Measurements from ENCODE around the gene SOX11.
"Not testable (repeated sequence)": the region's sequence is repeated elsewhere in the genome, so short reads cannot be mapped to it uniquely, and the experiment has no call there.

Gene SOX11

GRCh38 chr2:5691985-5692529, at the start of gene SOX11:
TSS of gene SOX11 (plus strand) at chr2:5692384. CDS start at chr2:5692722, 338 bp downstream.
- DNase-seq = peak in 2 of 3 donors; percentile 4 to 15

- DNase-seq = not testable (repeated sequence)
These were observed 39.5 kb upstream of the SOX11 start for GRCh38 chr2:5652734-5653133.

GRCh38 chr2:5653756-5654155, 38.4 kb upstream of the SOX11 start:
- DNase-seq = not testable (repeated sequence)

- DNase-seq = no peak
These were observed 35.0 kb upstream of the SOX11 start for GRCh38 chr2:5657231-5657630.

GRCh38 chr2:5660591-5660990, 31.6 kb upstream of the SOX11 start:
- no peak for DNase-seq

- DNase-seq = no peak
These were observed 30.8 kb upstream of the SOX11 start for GRCh38 chr2:5661362-5661761.

- no peak for DNase-seq
These were observed 27.9 kb upstream of the SOX11 start for GRCh38 chr2:5664278-5664681.

GRCh38 chr2:5665066-5665465, 27.1 kb upstream of the SOX11 start:
- DNase-seq = no peak

GRCh38 chr2:5666798-5667197, 25.4 kb upstream of the SOX11 start:
- DNase-seq = no peak

- not testable (repeated sequence) for DNase-seq
These were observed 24.5 kb upstream of the SOX11 start for GRCh38 chr2:5667655-5668054.

GRCh38 chr2:5668682-5669250, 23.4 kb upstream of the SOX11 start:
- no peak for DNase-seq

- no peak for DNase-seq
These were observed 19.4 kb upstream of the SOX11 start for GRCh38 chr2:5672749-5673144.

GRCh38 chr2:5673145-5674025, 18.8 kb upstream of the SOX11 start:
- DNase-seq = no peak

GRCh38 chr2:5674026-5674340, 18.2 kb upstream of the SOX11 start:
- no peak for DNase-seq

GRCh38 chr2:5677133-5677532, 15.1 kb upstream of the SOX11 start:
- no peak for DNase-seq

- no peak for DNase-seq
These were observed 8.7 kb upstream of the SOX11 start for GRCh38 chr2:5683471-5683870.

GRCh38 chr2:5685225-5685624, 7.0 kb upstream of the SOX11 start:
- no peak for DNase-seq

GRCh38 chr2:5686068-5686467, 6.1 kb upstream of the SOX11 start:
- no peak for DNase-seq

GRCh38 chr2:5686536-5686935, 5.6 kb upstream of the SOX11 start:
- DNase-seq = no peak

GRCh38 chr2:5689750-5690149, 2.4 kb upstream of the SOX11 start:
- DNase-seq = no peak

- DNase-seq = no peak
These were observed 1.9 kb upstream of the SOX11 start for GRCh38 chr2:5690286-5690685.

GRCh38 chr2:5690718-5691220, 1.4 kb upstream of the SOX11 start:
- DNase-seq = no peak

GRCh38 chr2:5691221-5691984, 781 bp upstream of the SOX11 start:
- no peak for DNase-seq
